PFSK-1 (cell line): Measurements from ENCODE around the gene FASTK.

Experiments used
- POLR2AphosphoS5 ChIP-seq: IDR thresholded peaks from 2 replicates; pipeline ENCODE4 v1.6.1; 2012; ENCODE audit warnings: low read depth, mild to moderate bottlenecking, control low read depth, low read length, moderate library complexity
- REST ChIP-seq, 2 experiments: IDR thresholded peaks; 2 replicates each; pipeline versions ENCODE4 v1.6.1 to v1.8.0; 2011 to 2012; ENCODE audit warnings: low read depth in 2 of 2, low read length in 2 of 2, control low read depth in 1 of 2, inconsistent platforms in 1 of 2, mild to moderate bottlenecking in 1 of 2, moderate library complexity in 1 of 2; ENCODE audit not compliant: insufficient read depth in 1 of 2
- SIN3A ChIP-seq: IDR thresholded peaks from 2 replicates; pipeline ENCODE4 v1.6.1; 2012; ENCODE audit warnings: mild to moderate bottlenecking, low read length, moderate library complexity, borderline replicate concordance; ENCODE audit not compliant: insufficient read depth

- TF ChIP-seq REST (IDR thresholded peaks at IDR 0.05; ENCODE audit: insufficient read depth in 1 of 2, low read depth in 2 of 2, low read length in 2 of 2) (no peak), POLR2AphosphoS5 (no peak), SIN3A (no peak)
Measured at GRCh38 chr7:151040616-151041375, 39.8 kb downstream of the FASTK start.
